HAP-1 (cell line): ENCODE measurements around the gene KCNK2.

ENCODE experiments used
- DNase-seq, 2 experiments: peaks; one replicate each; pipeline ENCODE4 v3.0.0-alpha.2; 2016 to 2020; ENCODE audit warnings: low spot score in 2 of 2
- H3K27me3 ChIP-seq: fragments of 250-450 bp; sonication (Bioruptor Pico); 2 replicates; pipeline ENCODE4 v1.5.1; 2020; ENCODE audit warnings: low read depth, mild to moderate bottlenecking, moderate library complexity
- H3K36me3 ChIP-seq: fragments of 250-450 bp; sonication (Bioruptor Pico); replicated peaks from 2 replicates; pipeline ENCODE4 v1.5.1; 2020; ENCODE audit warnings: mild to moderate bottlenecking
- H3K4me1 ChIP-seq: fragments of 250-450 bp; sonication (Bioruptor Pico); 2 replicates; pipeline ENCODE4 v1.5.1; 2020; ENCODE audit warnings: mild to moderate bottlenecking
- H3K4me3 ChIP-seq: fragments of 250-450 bp; sonication (Bioruptor Pico); 2 replicates; pipeline ENCODE4 v1.5.1; 2020; ENCODE audit warnings: mild to moderate bottlenecking, moderate library complexity
- H3K9me3 ChIP-seq: fragments of 250-450 bp; sonication (Bioruptor Pico); 2 replicates; pipeline ENCODE4 v1.5.1; 2020; ENCODE audit warnings: mild to moderate bottlenecking, moderate library complexity
- in situ Hi-C: fragments of 300-500 bp; cut with MboI; formaldehyde crosslinking; loops from 3 replicates; pipeline ENCODE4 v1.14.3; 2020; ENCODE audit warnings: low sequenced_read_pairs, inconsistent platforms, mixed read lengths

KCNK2 gene

DNA sequence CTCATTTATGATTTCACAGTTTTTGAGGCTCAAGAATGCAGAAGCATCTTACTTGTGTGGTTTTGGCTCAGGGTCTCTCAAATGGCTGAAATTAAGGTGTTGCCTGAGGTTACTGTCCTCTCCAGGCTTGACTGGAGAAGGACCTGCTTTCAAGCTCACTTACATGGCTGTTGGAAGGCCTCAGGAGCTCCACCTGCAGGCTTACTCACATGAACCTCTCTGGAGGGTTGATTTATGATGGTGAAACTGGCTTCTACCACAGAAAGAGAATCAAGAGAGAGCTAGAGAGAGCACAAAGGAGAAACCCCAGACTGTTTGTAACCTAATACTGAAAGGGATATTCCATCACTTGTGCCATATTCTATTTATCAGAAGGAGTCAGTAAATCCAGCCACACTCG, 6.2 kb upstream of the KCNK2 start:
- Histone ChIP-seq H3K36me3 (no peaks in the 10 kb centered on the region), H3K4me1 (no peaks in the 10 kb centered on the region), H3K27me3 (no peaks in the 10 kb centered on the region), H3K9me3 (no peaks in the 10 kb centered on the region), H3K4me3 (no peak overlapping the region)
- in situ Hi-C loops, result no loop called here
- peak; percentile 38 to 49 for DNase-seq

DNA sequence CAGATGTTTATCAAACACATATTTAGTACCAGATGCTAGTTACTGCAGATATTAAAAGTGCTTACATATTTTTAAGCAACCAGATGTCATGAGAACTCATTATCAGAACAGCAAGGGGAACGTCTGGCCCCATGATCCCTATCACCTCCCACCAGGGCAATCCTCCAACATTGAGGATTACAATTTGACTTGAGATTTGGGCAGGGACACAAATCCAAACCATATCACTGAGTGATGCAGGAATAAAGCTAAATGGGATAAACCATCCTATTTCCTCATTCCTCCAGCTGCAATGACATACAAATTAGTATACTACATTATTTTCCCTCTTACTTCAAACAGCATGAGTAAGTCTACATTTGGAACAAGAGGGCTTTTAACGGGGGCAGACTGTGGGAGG, 3.1 kb upstream of the KCNK2 start:
- H3K36me3 ChIP-seq, result no peaks in the 10 kb centered on the region
- H3K4me3 ChIP-seq, result no peak overlapping the region
- no peaks in the 10 kb centered on the region for H3K9me3 ChIP-seq
- in situ Hi-C loops, result no loop called here
- no peaks in the 10 kb centered on the region for H3K27me3 ChIP-seq
- H3K4me1 ChIP-seq, result peaks cover 3% of the 10 kb centered on the region; the same call in 1 of the 2 replicates
- no peak for DNase-seq

DNA sequence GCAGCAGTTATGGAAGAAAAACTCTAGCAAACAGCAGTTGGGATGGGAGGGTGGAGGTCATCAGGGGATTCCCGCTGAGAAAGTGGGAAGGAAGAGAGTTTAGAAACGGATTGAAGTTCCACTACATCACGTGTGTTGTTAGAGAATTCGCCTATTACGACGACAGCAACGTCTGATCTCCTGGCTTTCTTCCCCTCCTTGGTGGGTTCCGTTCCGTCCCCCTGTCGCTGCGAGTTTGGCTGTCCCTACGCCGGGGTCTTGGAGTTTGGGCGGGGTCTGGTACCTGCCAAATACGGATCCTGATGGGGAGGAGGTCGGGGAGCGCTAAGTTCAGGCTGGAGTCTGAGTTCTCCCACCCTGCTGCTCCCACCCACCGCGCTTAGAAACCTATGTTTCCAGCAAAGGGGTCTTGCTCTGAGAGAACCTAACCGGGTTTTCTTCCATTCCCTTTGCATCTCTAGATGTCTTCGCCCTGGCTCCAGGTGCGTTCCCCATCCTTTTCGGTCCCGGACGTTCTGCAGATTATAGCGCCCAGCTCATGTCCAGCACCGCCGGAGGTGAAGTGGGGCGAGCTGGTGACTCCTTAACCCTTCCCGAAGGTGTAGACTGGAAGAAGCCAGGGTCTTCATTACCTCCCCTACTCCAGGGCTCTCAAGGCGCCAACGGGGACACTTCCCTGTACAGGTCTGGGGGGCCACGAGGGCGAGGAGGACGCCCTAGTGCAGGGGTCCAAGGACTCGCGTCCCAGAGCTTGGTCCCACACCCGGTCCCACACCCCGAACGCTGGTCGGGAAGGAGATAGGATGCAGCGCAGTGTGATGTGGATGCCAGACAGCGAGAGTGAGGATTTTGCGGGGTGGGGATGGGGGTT, 641 bp upstream of the KCNK2 start:
- in situ Hi-C loops, result no loop called here
- peak overlapping the region; percentile 46 for H3K4me3 ChIP-seq
- peak in 1 of 2 experiments; percentile 9 for DNase-seq

DNA sequence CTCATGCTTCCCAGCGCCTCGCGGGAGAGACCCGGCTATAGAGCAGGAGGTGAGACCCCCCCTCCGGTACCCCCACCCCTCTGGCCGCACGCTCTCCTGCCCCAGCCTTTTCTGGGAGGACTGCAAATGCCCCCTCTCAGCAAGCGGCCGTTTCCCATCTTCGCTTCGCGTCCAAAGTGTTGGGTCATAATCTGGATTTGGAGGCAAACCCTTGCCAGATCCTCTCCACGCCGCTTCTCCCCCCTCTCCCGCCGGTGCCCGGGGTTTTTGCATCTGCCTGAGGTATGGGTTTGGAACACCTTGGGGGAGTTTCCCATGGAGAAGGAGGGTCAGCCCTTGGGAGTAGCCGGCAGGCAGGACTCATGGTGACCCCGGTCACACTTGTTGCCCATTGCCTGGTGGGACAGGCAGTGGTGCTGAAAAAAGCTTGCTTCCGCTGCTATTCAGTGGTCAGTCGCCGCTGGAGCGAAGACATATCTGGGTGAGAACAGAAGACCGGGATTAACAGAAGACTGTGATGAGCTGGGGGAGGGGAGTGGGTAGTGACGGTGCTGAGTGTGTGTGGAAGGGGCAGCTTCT, 935 bp downstream of the KCNK2 start:
- Histone ChIP-seq H3K4me3 (peak overlapping the region; percentile 46), H3K4me1 (peaks cover 8% of the 10 kb centered on the region), H3K9me3 (no peaks in the 10 kb centered on the region), H3K36me3 (no peaks in the 10 kb centered on the region), H3K27me3 (no peaks in the 10 kb centered on the region)
- DNase-seq, result peak; percentile 28 to 57
- in situ Hi-C loops, result no loop called here

More for the DNA sequence above, 641 bp upstream of the KCNK2 start:
- Histone ChIP-seq H3K9me3 (no peaks in the 10 kb centered on the region), H3K27me3 (no peaks in the 10 kb centered on the region), H3K36me3 (no peaks in the 10 kb centered on the region), H3K4me1 (peaks cover 3% of the 10 kb centered on the region; the same call in 1 of the 2 replicates)

DNA sequence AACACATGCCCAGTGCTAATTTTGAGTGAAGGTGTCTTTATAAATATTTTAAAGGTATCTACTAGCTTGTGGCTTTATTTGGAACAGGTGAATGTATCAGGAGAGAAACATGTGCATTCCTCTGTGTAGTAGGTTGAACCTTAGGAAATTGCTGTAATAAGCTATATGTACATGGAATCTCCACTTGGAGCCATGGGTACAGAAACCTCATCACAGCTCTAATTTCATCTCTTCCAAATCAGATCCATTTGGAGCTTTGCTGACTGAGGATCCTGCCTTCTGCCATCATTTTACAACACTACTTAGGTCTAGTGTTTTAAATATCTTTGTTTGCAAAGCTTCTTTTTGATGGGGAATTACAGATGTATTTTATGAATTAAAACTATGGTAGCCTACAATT, 2.1 kb downstream of the KCNK2 start:
- in situ Hi-C loops, result no loop called here
- no peaks in the 10 kb centered on the region for H3K9me3 ChIP-seq
- H3K36me3 ChIP-seq, result no peaks in the 10 kb centered on the region
- no peak for DNase-seq
- no peak overlapping the region for H3K4me3 ChIP-seq
- H3K4me1 ChIP-seq, result peaks cover 8% of the 10 kb centered on the region
- H3K27me3 ChIP-seq, result no peaks in the 10 kb centered on the region

DNA sequence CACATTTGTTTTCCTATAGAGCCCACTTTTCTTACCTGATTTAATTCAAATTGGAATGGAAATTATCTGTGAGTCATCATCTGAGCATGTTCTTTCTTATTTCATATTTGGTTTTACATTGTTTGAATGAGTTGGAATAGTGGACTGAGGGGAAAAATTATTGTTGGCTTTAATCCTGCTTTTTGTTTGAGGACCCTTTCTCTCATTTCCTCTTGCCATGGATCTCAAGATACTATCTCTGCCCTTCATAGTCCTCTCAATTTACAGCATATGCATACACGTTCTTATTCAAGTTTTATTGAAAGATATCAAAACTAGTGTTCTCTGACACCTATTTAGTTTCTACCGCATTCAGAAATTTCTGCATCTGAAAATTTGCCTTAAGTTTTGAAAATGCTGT, 5.1 kb downstream of the KCNK2 start:
- H3K27me3 ChIP-seq, result no peaks in the 10 kb centered on the region
- in situ Hi-C loops, result no loop called here
- H3K4me1 ChIP-seq, result peaks cover 6% of the 10 kb centered on the region
- H3K4me3 ChIP-seq, result no peak overlapping the region
- DNase-seq, result no peak
- H3K9me3 ChIP-seq, result no peaks in the 10 kb centered on the region
- H3K36me3 ChIP-seq, result no peaks in the 10 kb centered on the region

DNA sequence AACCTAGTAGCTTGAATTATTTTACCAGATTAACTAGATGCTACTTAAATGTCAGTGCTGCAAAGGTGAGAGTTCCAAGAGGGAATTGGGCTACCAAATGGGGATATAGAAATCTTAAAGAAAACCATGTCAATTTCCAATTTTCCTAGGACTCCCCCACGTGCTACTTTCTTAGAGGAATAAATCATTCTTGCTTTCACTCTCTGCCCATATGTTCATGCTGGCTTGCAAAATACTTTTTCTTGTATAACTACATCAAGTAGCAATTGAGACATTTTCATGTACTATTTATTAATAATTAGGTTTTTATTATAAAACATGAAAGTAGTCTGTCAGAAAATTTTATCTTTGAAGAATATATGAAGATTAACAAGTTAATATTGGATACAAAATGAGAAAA, 11.8 kb downstream of the KCNK2 start:
- DNase-seq, result no peak
- in situ Hi-C loops, result no loop called here
- no peaks in the 10 kb centered on the region for H3K36me3 ChIP-seq

DNA sequence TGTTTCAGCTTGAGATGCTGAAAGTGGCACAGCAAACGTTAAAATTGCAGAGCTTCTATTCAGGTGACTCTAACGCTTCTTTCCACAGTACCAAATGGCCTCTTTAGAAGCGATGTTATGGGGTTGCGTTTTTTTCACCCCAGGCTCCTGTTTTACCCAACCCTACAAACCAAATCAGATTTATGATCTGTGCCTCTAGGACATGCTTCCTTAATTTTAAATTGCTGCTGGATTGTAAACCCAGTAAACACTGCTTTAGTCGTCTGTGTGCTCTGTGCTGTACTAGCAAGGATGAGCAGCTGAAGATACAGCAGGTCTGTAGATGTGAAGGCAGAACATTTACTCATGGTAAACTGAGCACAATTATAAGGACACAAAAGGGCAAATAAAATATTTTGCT, 13.0 kb downstream of the KCNK2 start:
- no peak for DNase-seq
- Histone ChIP-seq H3K4me1 (no peaks in the 10 kb centered on the region), H3K9me3 (no peaks in the 10 kb centered on the region), H3K4me3 (no peak overlapping the region), H3K36me3 (no peaks in the 10 kb centered on the region), H3K27me3 (no peaks in the 10 kb centered on the region)
- in situ Hi-C loops, result no loop called here

More for the DNA sequence above, 11.8 kb downstream of the KCNK2 start:
- no peak overlapping the region for H3K4me3 ChIP-seq
- H3K4me1 ChIP-seq, result no peaks in the 10 kb centered on the region
- H3K9me3 ChIP-seq, result no peaks in the 10 kb centered on the region
- no peaks in the 10 kb centered on the region for H3K27me3 ChIP-seq

DNA sequence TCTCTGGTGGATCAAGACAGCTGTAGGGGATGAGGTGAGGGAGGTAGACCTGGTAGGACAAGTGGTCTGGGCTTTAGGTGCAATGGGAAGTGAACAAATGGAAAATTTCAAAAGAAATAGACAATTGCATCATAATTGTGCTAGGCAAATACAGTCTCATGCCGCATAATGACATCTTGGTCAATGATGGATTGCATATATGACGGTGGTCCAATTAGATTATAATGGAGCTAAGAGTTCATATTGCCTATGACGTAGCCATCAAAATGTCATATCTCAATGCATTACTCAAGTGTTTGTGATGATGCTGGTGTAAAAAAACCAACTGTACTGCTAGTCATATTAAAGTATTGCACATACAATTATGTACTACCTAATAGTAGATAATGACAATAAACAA, 19.0 kb downstream of the KCNK2 start:
- Histone ChIP-seq H3K36me3 (no peaks in the 10 kb centered on the region; the same call in 1 of the 2 replicates), H3K4me3 (no peak overlapping the region), H3K4me1 (no peaks in the 10 kb centered on the region; the same call in 1 of the 2 replicates), H3K27me3 (no peaks in the 10 kb centered on the region), H3K9me3 (no peaks in the 10 kb centered on the region)
- no peak for DNase-seq
- in situ Hi-C loops, result no loop called here

DNA sequence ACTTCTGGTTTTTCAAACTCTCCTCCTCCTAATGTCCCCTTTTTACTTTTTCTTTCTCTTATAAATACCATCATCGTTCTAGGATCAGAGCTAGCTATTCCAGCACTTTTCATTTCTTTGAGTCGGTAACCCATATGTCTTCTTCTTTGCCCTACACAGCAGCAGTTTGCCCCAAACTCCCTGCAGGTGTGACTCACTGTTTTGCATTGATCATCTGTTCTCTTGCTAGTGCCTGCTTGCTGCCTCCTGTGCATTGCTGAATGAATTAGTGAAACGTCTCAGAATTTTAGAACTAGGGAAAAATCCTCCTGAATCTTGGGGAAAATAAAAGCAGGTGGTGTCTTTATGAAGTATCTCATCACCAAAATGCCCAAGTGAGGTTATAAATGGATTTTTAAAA, 21.7 kb downstream of the KCNK2 start:
- H3K36me3 ChIP-seq, result no peaks in the 10 kb centered on the region; the same call in 1 of the 2 replicates
- H3K27me3 ChIP-seq, result no peaks in the 10 kb centered on the region
- no peak overlapping the region for H3K4me3 ChIP-seq
- DNase-seq, result no peak
- in situ Hi-C loops, result no loop called here
- H3K4me1 ChIP-seq, result no peaks in the 10 kb centered on the region; the same call in 1 of the 2 replicates
- no peaks in the 10 kb centered on the region for H3K9me3 ChIP-seq

DNA sequence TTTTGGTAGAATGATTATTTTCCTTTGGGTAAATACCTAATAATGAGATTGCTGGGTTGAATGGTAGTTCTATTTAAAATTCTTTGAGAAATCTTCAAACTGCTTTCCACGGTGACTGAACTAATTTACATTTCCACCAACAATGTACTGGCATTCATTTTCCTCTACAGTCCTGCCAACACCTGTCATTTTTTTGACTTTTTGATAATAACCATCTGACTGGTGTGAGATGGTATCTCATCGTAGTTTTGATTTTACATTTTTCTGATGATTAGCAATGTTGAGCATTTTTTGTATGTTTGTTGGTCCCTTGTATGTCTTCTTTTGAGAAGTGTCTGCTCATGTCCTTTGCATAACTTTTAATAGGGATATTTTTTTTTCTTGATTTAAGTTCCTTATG, 23.5 kb downstream of the KCNK2 start:
- DNase-seq, result no peak
- no peak overlapping the region for H3K4me3 ChIP-seq
- no peaks in the 10 kb centered on the region; the same call in 1 of the 2 replicates for H3K36me3 ChIP-seq
- no peaks in the 10 kb centered on the region for H3K9me3 ChIP-seq
- no peaks in the 10 kb centered on the region for H3K27me3 ChIP-seq
- in situ Hi-C loops, result no loop called here
- H3K4me1 ChIP-seq, result no peaks in the 10 kb centered on the region; the same call in 1 of the 2 replicates

DNA sequence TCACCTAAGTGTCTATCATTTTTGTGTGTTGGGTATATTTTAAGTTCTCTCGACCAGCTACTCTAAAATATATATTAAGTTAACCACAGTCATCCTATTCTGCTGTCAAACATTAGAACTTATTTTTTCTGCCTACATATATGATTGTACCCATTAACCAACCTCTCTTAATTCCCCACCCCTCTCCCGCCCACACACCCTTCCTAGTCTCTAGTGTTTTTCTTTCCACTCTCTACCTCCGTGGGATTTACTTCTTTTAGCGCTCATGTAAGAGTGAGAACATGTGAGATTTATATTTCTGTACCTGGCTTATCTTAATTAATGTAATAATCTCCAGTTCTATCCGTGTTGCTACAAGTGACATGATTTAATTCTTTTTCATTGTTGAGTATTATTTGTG, 26.6 kb downstream of the KCNK2 start:
- no peaks in the 10 kb centered on the region for H3K27me3 ChIP-seq
- H3K9me3 ChIP-seq, result no peaks in the 10 kb centered on the region
- no peak overlapping the region for H3K4me3 ChIP-seq
- in situ Hi-C loops, result no loop called here
- H3K4me1 ChIP-seq, result peaks cover 8% of the 10 kb centered on the region
- H3K36me3 ChIP-seq, result no peaks in the 10 kb centered on the region
- no peak for DNase-seq

DNA sequence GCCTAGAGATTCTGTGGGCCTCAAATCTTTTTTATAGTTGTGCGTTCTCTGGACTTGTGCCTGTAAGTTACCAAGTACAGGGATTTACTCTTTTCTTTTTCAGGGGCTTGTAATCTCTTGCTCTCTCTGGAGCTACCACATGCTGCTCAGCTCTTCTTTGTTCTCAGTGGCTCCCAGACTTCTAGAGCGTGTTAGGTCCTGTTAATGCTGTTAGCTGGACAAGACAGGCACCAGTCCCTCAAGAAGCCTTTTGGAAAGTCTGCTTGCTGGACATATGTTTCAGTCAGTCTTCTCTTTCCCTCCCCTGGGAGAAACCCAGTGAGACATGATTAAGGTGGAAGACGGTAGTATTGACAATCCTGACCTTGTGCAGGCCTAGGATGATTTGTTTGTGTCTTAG, 29.4 kb downstream of the KCNK2 start:
- in situ Hi-C loops, result no loop called here

DNA sequence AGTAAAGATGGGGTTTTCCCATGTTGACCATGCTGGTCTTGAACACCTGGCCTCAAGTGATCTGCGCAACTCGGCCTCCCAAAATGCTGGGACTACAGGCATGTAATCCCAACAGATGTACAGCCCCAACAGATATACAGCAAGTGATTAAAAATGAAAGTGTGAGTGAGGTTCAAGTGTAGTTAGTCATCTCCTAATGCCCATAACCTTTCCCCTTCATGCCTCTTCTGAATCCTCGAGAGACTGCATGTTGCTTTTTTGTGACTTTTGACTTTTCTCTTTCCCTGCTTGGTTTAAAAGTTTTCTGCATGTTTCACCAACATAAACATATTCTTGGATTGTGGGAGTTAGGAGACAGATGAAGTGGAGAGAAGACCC, 31.2 kb downstream of the KCNK2 start:
- Histone ChIP-seq H3K27me3 (no peaks in the 10 kb centered on the region), H3K9me3 (no peaks in the 10 kb centered on the region), H3K4me3 (no peak overlapping the region), H3K36me3 (no peaks in the 10 kb centered on the region), H3K4me1 (peaks cover 32% of the 10 kb centered on the region)
- no peak for DNase-seq
- in situ Hi-C loops, result no loop called here

More for the DNA sequence above, 29.4 kb downstream of the KCNK2 start:
- no peaks in the 10 kb centered on the region for H3K9me3 ChIP-seq
- peak; percentile 15 to 30 for DNase-seq
- no peaks in the 10 kb centered on the region for H3K36me3 ChIP-seq
- no peak overlapping the region for H3K4me3 ChIP-seq
- H3K4me1 ChIP-seq, result peaks cover 25% of the 10 kb centered on the region
- H3K27me3 ChIP-seq, result no peaks in the 10 kb centered on the region
